Measurements from ENCODE around the gene SMIM1. TPM values are rescaled to one million over a fixed set of nuclear protein-coding genes. Genes with fewer than 3 reads are reported as not detected.
"Not testable (repeated sequence)": the region's sequence is repeated elsewhere in the genome, so short reads cannot be mapped to it uniquely, and the experiment has no call there.

The SMIM1 gene
- total RNA-seq, 1 donor from 2014 or later = 1.6 TPM

DNA sequence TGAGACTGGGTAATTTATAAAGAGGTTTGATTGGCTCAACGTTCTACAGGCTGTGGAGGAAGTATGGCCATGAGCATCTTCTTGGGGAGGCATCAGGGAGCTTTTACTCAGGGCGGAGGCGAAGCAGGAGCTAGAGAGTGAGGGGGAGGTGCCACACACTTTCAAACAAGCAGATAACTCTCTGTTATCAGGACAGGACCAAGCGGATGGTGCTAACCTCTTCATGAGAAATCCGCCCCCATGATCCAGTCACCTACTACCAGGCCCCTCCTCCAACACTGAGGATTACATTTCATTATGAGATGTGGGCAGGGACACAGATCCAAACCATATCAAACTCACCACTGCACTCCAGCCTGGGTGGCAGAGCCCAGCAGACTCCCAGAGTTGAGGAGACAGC lies 35.2 kb downstream of the SMIM1 start:
- peaks cover 8 to 21% (median 15%) of the 10 kb centered on the region in 3 donors for H3K27me3 ChIP-seq (ENCODE audit: control insufficient read depth in 3 of 3, insufficient read depth in 3 of 3, low read length in 3 of 3)
- H3K9me3 ChIP-seq (ENCODE audit: control insufficient read depth in 3 of 3, low read length in 3 of 3) = no peaks in the 10 kb centered on the region
- H3K27ac ChIP-seq (ENCODE audit: low read depth, low read length) = no peak overlapping the region
- H3K9ac ChIP-seq (ENCODE audit: low read depth in 1 of 3, low read length in 3 of 3) = no peak overlapping the region
- H3K4me3 ChIP-seq (ENCODE audit: low read length in 3 of 3) = no peak overlapping the region
- no peaks in the 10 kb centered on the region for H3K4me1 ChIP-seq (ENCODE audit: control insufficient read depth in 3 of 3, insufficient read depth in 3 of 3, low read length in 3 of 3)
- H3K36me3 ChIP-seq (ENCODE audit: control insufficient read depth in 3 of 3, insufficient read depth in 3 of 3, low read length in 3 of 3) = no peaks in the 10 kb centered on the region

- H3K27ac ChIP-seq (ENCODE audit: low read depth, low read length) = no peak overlapping the region
- H3K9ac ChIP-seq (ENCODE audit: low read depth in 1 of 3, low read length in 3 of 3) = no peak overlapping the region
- H3K9me3 ChIP-seq (ENCODE audit: control insufficient read depth in 3 of 3, low read length in 3 of 3) = no peaks in the 10 kb centered on the region
- H3K27me3 ChIP-seq (ENCODE audit: control insufficient read depth in 3 of 3, insufficient read depth in 3 of 3, low read length in 3 of 3) = peaks cover 2 to 12% (median 8%) of the 10 kb centered on the region in 3 donors
- no peak overlapping the region for H3K4me3 ChIP-seq (ENCODE audit: low read length in 3 of 3)
- H3K4me1 ChIP-seq (ENCODE audit: control insufficient read depth in 3 of 3, insufficient read depth in 3 of 3, low read length in 3 of 3) = no peaks in the 10 kb centered on the region
- H3K36me3 ChIP-seq (ENCODE audit: control insufficient read depth in 3 of 3, insufficient read depth in 3 of 3, low read length in 3 of 3) = peaks cover 7 to 8% (median 7%) of the 10 kb centered on the region in 3 donors
Observed at GRCh38 chr1:3809680-3810079, 37.1 kb downstream of the SMIM1 start.

DNA sequence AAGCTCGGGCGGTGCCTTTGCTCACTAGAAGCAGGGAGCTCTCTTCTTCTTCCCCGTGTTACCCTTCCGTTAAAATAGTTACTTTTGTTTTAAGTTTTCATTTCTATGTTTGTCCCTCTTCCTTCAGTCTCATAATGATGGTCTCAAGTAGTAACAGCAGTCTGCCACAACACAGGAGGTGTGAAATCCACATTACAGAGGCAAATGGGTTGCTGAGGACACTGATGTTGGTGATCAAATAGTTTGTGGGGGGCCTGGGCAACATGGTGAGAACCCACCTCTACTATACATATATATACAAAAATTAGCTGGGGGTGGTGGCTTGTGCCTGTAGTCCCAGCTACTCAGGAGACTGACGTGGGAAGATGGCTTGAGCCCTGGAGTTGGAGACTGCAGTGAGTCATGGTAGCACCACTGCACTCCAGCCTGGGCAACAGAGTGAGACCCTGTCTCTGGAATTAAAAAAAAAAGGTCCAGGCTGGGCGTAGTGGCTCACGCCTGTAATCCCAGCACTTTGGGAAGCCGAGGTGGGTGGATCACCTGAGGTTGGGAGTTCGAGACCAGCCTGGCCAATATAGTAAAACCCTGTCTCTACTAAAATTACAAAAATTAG lies 37.7 kb downstream of the SMIM1 start:
- not testable (repeated sequence) for H3K27ac ChIP-seq (ENCODE audit: low read depth, low read length)

DNA sequence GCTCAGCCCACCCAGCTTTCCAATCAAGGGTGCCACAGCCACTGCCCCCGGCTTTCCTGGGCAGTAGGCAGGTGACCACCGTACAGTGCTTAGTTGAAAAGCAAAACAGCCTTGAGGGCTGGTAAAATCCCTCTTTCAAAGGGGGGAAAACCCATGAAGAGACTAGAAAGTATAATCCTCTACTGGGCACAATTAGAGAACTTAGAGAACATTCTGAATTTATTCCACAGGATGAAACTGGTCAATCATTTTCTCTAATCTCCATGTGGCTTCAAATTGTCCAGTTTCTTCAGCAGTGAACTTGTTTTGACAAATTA lies 39.0 kb downstream of the SMIM1 start:
- Histone ChIP-seq H3K27me3 (ENCODE audit: control insufficient read depth in 3 of 3, insufficient read depth in 3 of 3, low read length in 3 of 3) (peaks cover 0 to 5% (median 0%) of the 10 kb centered on the region in 3 donors), H3K9me3 (ENCODE audit: control insufficient read depth in 3 of 3, low read length in 3 of 3) (no peaks in the 10 kb centered on the region), H3K4me3 (ENCODE audit: low read length in 3 of 3) (no peak overlapping the region), H3K4me1 (ENCODE audit: control insufficient read depth in 3 of 3, insufficient read depth in 3 of 3, low read length in 3 of 3) (no peaks in the 10 kb centered on the region), H3K27ac (ENCODE audit: low read depth, low read length) (no peak overlapping the region), H3K36me3 (ENCODE audit: control insufficient read depth in 3 of 3, insufficient read depth in 3 of 3, low read length in 3 of 3) (peaks cover 21 to 26% (median 24%) of the 10 kb centered on the region in 3 donors), H3K9ac (ENCODE audit: low read depth in 1 of 3, low read length in 3 of 3) (no peak overlapping the region)

More for the DNA sequence above, 37.7 kb downstream of the SMIM1 start:
- not testable (repeated sequence) for H3K27me3 ChIP-seq (ENCODE audit: control insufficient read depth in 3 of 3, insufficient read depth in 3 of 3, low read length in 3 of 3); H3K9me3 ChIP-seq (ENCODE audit: control insufficient read depth in 3 of 3, low read length in 3 of 3); H3K4me1 ChIP-seq (ENCODE audit: control insufficient read depth in 3 of 3, insufficient read depth in 3 of 3, low read length in 3 of 3); H3K9ac ChIP-seq (ENCODE audit: low read depth in 1 of 3, low read length in 3 of 3); H3K4me3 ChIP-seq (ENCODE audit: low read length in 3 of 3)
- peaks cover 12 to 14% (median 13%) of the 10 kb centered on the region in 3 donors for H3K36me3 ChIP-seq (ENCODE audit: control insufficient read depth in 3 of 3, insufficient read depth in 3 of 3, low read length in 3 of 3)

DNA sequence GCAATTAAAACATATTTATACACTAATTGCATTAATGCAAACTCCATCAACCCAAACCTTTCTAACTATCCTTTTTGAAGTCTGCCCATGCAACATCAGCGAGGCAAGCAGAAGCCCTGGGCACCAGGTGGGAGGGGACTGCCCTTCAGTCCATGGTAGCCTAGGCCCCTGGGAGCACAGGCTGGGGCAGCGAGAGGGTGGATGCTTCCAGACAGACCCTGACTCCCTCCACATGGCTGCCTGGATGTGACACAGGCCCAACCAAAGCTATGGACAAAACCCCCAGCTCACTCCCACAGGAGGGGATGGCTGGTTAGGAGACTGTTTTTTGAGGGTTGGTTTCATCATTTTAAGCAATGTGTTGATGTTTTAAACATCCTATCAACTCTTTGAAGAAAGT lies 41.5 kb downstream of the SMIM1 start:
- Histone ChIP-seq H3K36me3 (ENCODE audit: control insufficient read depth in 3 of 3, insufficient read depth in 3 of 3, low read length in 3 of 3) (peaks cover 28 to 32% (median 29%) of the 10 kb centered on the region in 3 donors), H3K4me1 (ENCODE audit: control insufficient read depth in 3 of 3, insufficient read depth in 3 of 3, low read length in 3 of 3) (no peaks in the 10 kb centered on the region), H3K27ac (ENCODE audit: low read depth, low read length) (no peak overlapping the region), H3K27me3 (ENCODE audit: control insufficient read depth in 3 of 3, insufficient read depth in 3 of 3, low read length in 3 of 3) (no peaks in the 10 kb centered on the region), H3K4me3 (ENCODE audit: low read length in 3 of 3) (no peak overlapping the region), H3K9me3 (ENCODE audit: control insufficient read depth in 3 of 3, low read length in 3 of 3) (no peaks in the 10 kb centered on the region), H3K9ac (ENCODE audit: low read depth in 1 of 3, low read length in 3 of 3) (no peak overlapping the region)

DNA sequence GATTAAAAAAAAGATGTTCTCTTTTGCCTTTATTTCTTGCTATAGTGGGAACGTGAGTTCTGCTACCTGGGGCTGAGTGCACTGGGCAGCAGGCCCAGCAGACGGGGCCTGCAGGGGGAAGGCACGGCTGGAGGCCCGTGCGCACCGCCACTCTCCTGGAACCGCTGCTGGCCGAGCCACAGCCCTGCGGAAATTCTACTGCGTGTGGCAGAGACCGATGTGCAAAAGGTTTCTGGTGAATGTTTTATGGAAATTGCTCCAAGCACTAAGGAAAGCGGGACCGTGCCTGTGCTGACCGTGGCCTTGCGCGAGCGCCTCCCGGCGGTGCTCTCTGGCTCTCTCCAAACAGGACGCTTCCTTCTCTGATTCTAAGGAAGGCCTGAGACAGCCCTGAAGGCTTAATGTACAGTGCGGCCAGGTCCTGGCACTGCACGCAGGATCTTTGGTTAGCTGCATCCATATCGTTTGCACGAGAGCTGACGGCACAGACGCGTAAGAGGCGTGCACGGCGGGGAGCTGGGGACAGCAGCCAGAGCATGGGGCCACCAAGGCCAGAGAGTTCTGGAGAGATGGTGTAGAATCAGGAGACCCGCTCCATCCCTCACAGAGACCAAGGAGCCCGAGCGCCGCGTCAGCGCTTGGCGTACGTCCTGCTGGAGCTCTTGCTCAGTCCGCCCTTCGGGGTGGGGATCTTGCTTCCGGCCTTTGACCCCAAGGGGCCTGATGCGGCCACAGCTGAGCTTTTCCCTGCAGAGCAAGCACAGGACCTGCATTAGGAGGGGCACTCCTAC lies 42.4 kb downstream of the SMIM1 start:
- Histone ChIP-seq H3K4me3 (ENCODE audit: low read length in 3 of 3) (no peak overlapping the region), H3K9me3 (ENCODE audit: control insufficient read depth in 3 of 3, low read length in 3 of 3) (no peaks in the 10 kb centered on the region), H3K4me1 (ENCODE audit: control insufficient read depth in 3 of 3, insufficient read depth in 3 of 3, low read length in 3 of 3) (no peaks in the 10 kb centered on the region), H3K27ac (ENCODE audit: low read depth, low read length) (no peak overlapping the region), H3K9ac (ENCODE audit: low read depth in 1 of 3, low read length in 3 of 3) (no peak overlapping the region), H3K36me3 (ENCODE audit: control insufficient read depth in 3 of 3, insufficient read depth in 3 of 3, low read length in 3 of 3) (peaks cover 35% of the 10 kb centered on the region in 3 donors), H3K27me3 (ENCODE audit: control insufficient read depth in 3 of 3, insufficient read depth in 3 of 3, low read length in 3 of 3) (no peaks in the 10 kb centered on the region)

GRCh38 chr1:3816331-3817137 lies 44.0 kb downstream of the SMIM1 start:
- no peaks in the 10 kb centered on the region for H3K4me1 ChIP-seq (ENCODE audit: control insufficient read depth in 3 of 3, insufficient read depth in 3 of 3, low read length in 3 of 3)
- no peak overlapping the region for H3K9ac ChIP-seq (ENCODE audit: low read depth in 1 of 3, low read length in 3 of 3)
- H3K27me3 ChIP-seq (ENCODE audit: control insufficient read depth in 3 of 3, insufficient read depth in 3 of 3, low read length in 3 of 3) = no peaks in the 10 kb centered on the region
- peaks cover 48 to 50% (median 49%) of the 10 kb centered on the region in 3 donors for H3K36me3 ChIP-seq (ENCODE audit: control insufficient read depth in 3 of 3, insufficient read depth in 3 of 3, low read length in 3 of 3)
- no peaks in the 10 kb centered on the region for H3K9me3 ChIP-seq (ENCODE audit: control insufficient read depth in 3 of 3, low read length in 3 of 3)
- no peak overlapping the region for H3K27ac ChIP-seq (ENCODE audit: low read depth, low read length)
- no peak overlapping the region for H3K4me3 ChIP-seq (ENCODE audit: low read length in 3 of 3)

GRCh38 chr1:3817138-3817740 lies 44.7 kb downstream of the SMIM1 start:
- H3K9me3 ChIP-seq (ENCODE audit: control insufficient read depth in 3 of 3, low read length in 3 of 3) = no peaks in the 10 kb centered on the region
- H3K4me1 ChIP-seq (ENCODE audit: control insufficient read depth in 3 of 3, insufficient read depth in 3 of 3, low read length in 3 of 3) = no peaks in the 10 kb centered on the region
- no peaks in the 10 kb centered on the region for H3K27me3 ChIP-seq (ENCODE audit: control insufficient read depth in 3 of 3, insufficient read depth in 3 of 3, low read length in 3 of 3)
- no peak overlapping the region for H3K4me3 ChIP-seq (ENCODE audit: low read length in 3 of 3)
- no peak overlapping the region for H3K27ac ChIP-seq (ENCODE audit: low read depth, low read length)
- H3K36me3 ChIP-seq (ENCODE audit: control insufficient read depth in 3 of 3, insufficient read depth in 3 of 3, low read length in 3 of 3) = peaks cover 55 to 57% (median 55%) of the 10 kb centered on the region in 3 donors
- no peak overlapping the region for H3K9ac ChIP-seq (ENCODE audit: low read depth in 1 of 3, low read length in 3 of 3)

DNA sequence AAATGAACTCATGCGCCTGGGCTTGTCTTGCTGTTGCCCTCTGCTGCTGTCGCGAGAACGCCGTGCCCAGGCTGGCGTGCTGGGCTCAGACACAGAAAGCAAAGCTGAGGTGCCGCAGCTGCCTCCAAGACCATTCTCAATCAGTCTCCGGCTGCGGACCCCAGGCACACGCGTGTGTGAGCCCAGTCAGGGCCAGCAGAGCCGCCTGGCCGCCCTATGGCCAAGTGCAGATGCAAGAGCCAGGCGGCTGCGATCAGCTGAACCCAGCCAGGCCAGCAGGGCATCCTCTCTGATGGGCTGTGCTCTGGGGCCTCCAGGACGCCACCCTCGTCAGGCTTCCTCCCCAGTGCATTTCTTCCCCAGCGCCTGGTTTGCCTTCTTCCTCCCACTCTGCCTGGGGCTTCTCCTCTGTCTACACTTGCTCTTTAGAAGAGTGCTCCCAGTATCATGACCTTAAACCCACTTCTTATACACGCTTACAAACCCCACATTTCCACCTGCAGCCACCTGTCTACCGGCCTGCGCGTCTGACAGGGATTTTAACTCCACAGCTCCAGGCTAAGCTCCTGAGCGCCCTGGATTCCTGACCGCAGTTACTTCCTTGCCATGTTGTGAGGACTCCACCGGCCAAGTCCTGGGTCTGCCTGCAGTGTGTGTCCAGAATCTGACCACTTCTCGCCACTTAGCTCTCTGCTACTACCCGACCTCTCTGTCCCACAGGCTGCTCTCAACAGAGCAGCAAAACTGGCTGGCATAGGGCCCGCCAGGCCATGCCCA lies 45.5 kb downstream of the SMIM1 start:
- H3K36me3 ChIP-seq (ENCODE audit: control insufficient read depth in 3 of 3, insufficient read depth in 3 of 3, low read length in 3 of 3) = peaks cover 62 to 64% (median 63%) of the 10 kb centered on the region in 3 donors
- H3K4me3 ChIP-seq (ENCODE audit: low read length in 3 of 3) = no peak overlapping the region
- no peaks in the 10 kb centered on the region for H3K4me1 ChIP-seq (ENCODE audit: control insufficient read depth in 3 of 3, insufficient read depth in 3 of 3, low read length in 3 of 3)
- no peaks in the 10 kb centered on the region for H3K9me3 ChIP-seq (ENCODE audit: control insufficient read depth in 3 of 3, low read length in 3 of 3)
- H3K27me3 ChIP-seq (ENCODE audit: control insufficient read depth in 3 of 3, insufficient read depth in 3 of 3, low read length in 3 of 3) = no peaks in the 10 kb centered on the region
- H3K27ac ChIP-seq (ENCODE audit: low read depth, low read length) = no peak overlapping the region
- no peak overlapping the region for H3K9ac ChIP-seq (ENCODE audit: low read depth in 1 of 3, low read length in 3 of 3)

Measured in skeletal muscle tissue (tissue), 4 donors.